Mucosa of descending colon (tissue), 3 donors: Measurements from ENCODE around the gene SLC35A1. TPM values are rescaled to one million over a fixed set of nuclear protein-coding genes. Genes with fewer than 3 reads are reported as not detected.

ENCODE experiments used
- ATAC-seq: fragments of 200-7000 bp; cut with Tn5 transposase; one replicate; pipeline ENCODE4 v1.9.1; 2020; ENCODE audit warnings: mild to moderate bottlenecking, moderate library complexity
- DNase-seq, 3 donors: peaks; one replicate each; pipeline ENCODE4 v3.0.0-alpha.2; 2020
- H3K36me3 ChIP-seq: fragments of 200-600 bp; one replicate; pipeline ENCODE4 v1.8.0; 2021; ENCODE audit warnings: low read depth, mild to moderate bottlenecking
- H3K4me1 ChIP-seq: fragments of 200-600 bp; one replicate; pipeline ENCODE4 v1.8.0; 2021; ENCODE audit warnings: low read depth, mild to moderate bottlenecking
- H3K4me3 ChIP-seq: fragments of 200-600 bp; one replicate; pipeline ENCODE4 v1.8.0; 2021; ENCODE audit warnings: mild to moderate bottlenecking
- H3K9me3 ChIP-seq: fragments of 200-600 bp; one replicate; pipeline ENCODE4 v1.8.0; 2021; ENCODE audit warnings: mild to moderate bottlenecking
- CTCF ChIP-seq: fragments of 200-600 bp; IDR thresholded peaks from one replicate; pipeline ENCODE4 v1.8.0; 2022; ENCODE audit warnings: antibody characterized with exemption, mild to moderate bottlenecking
- intact Hi-C, 2 donors: fragments of 100-400 bp; cut with DNase I in 1 of 2; cut with micrococcal nuclease in 1 of 2; formaldehyde crosslinking; loops; one replicate each; pipeline versions ENCODE4 v1.11.0 to v1.11.1; 2022; cut with DNase I, micrococcal nuclease
- total RNA-seq, 3 donors: library from RNA; stranded (reverse); fragmentation: NEBNext Ultra II Directional in 2 of 3; extraction: Animal tissue kit (Norgen Biotek cat#: 25700) in 2 of 3; gene quantifications; one replicate each; pipeline versions ENCODE4 v1.2.1 to v1.2.4, GENCODE V29; 2021 to 2023
- donor health status: DM: no; HTN: no; CAD: no; lungs with moderate emphysema.
- donor health status: DM: no; HTN: no; CAD: no.
- donor health status: DM: no; HTN: yes; CAD: no.

Gene SLC35A1
- total RNA-seq, 3 donors from 2014 or later = 27.5 to 52.0 (median 31.5) TPM

- Histone ChIP-seq H3K36me3 (no peaks in the 10 kb centered on the region), H3K4me3 (no peak overlapping the region), H3K9me3 (no peaks in the 10 kb centered on the region), H3K4me1 (no peaks in the 10 kb centered on the region)
- no peak for DNase-seq
- no peak for ATAC-seq
- intact Hi-C loops = no loop called here
- TF ChIP-seq CTCF = no peak
These were observed 80.5 kb downstream of the SLC35A1 start for GRCh38 chr6:87553159-87553765.

- no peak overlapping the region for H3K4me3 ChIP-seq
- no peaks in the 10 kb centered on the region for H3K4me1 ChIP-seq
- no peak for TF ChIP-seq CTCF
- intact Hi-C loops = no loop called here
- ATAC-seq = no peak
- no peak for DNase-seq
- no peaks in the 10 kb centered on the region for H3K9me3 ChIP-seq
- no peaks in the 10 kb centered on the region for H3K36me3 ChIP-seq
These were observed 82.7 kb downstream of the SLC35A1 start for GRCh38 chr6:87555506-87555905.

DNA sequence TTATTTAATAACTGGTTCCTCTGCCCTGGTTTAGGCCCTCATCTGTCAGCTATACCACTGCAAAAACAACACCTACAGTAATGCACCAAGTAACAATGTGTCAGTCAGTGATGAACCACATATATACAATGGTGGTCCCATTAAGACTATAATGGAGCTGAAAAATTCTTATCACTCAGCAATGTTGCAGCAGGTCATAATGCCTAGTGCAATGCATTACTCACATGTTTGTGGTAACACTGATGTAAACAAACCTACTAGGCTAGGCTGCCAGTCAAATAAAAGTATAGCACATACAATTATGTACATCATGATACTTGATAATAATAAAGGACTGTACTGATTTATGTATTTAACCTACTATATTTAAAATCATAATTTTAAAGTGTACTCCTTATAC is 85.7 kb downstream of the SLC35A1 start:
- TF ChIP-seq CTCF = no peak
- no peaks in the 10 kb centered on the region for H3K36me3 ChIP-seq

GRCh38 chr6:87561017-87561416 is 88.2 kb downstream of the SLC35A1 start:
- Histone ChIP-seq H3K4me3 (no peak overlapping the region), H3K36me3 (no peaks in the 10 kb centered on the region), H3K4me1 (no peaks in the 10 kb centered on the region), H3K9me3 (no peaks in the 10 kb centered on the region)
- no peak for ATAC-seq
- TF ChIP-seq CTCF = no peak
- intact Hi-C loops = no loop called here
- no peak for DNase-seq

More for the DNA sequence above, 85.7 kb downstream of the SLC35A1 start:
- DNase-seq (no peak), ATAC-seq (no peak)
- Histone ChIP-seq H3K4me3 (no peak overlapping the region), H3K9me3 (no peaks in the 10 kb centered on the region), H3K4me1 (no peaks in the 10 kb centered on the region)
- intact Hi-C loops = no loop called here

Other genes with a start within 250 kb of the SLC35A1 start
- 10 to 100 TPM; 10.9 to 18.9 (median 13.2) TPM for gene SMIM8, start 150.4 kb upstream of the SLC35A1 start, total RNA-seq
- gene GJB7, start 143.7 kb upstream of the SLC35A1 start, total RNA-seq = not detected
- 1 to 10 TPM; 2.7 to 7.8 (median 3.8) TPM for gene C6orf163, start 128.2 kb upstream of the SLC35A1 start, total RNA-seq
- gene CFAP206, start 65.0 kb upstream of the SLC35A1 start, total RNA-seq = under 1 TPM in 1 of 3 donors, not detected in 2; 0.32 TPM
- 10 to 100 TPM; 27.8 to 34.4 (median 30.7) TPM for gene RARS2, start 117.0 kb downstream of the SLC35A1 start, total RNA-seq
- gene ORC3, start 117.2 kb downstream of the SLC35A1 start, total RNA-seq = 10 to 100 TPM; 15.9 to 17.3 (median 16.1) TPM
- 10 to 100 TPM; 32.3 to 41.0 (median 33.2) TPM for gene AKIRIN2, start 229.3 kb downstream of the SLC35A1 start, total RNA-seq